Activated naive CD4-positive, alpha-beta T cell treated with anti-CD3 and anti-CD28 coated beads, Interleukin-2, amount 10 ng/mL, durations not matched to agents 7 days and 5 days (primary cell): ENCODE data around the gene SLC2A10.
A peak's percentile ranks its signal among the peaks of the same experiment; 100 is the strongest.

Experiments used
- CTCF ChIA-PET: fragments of 350-600 bp; sonication (Branson Sonifier 250); formaldehyde crosslinking; loops from one replicate; lab custom pipeline; 2021; ENCODE audit warnings: antibody characterized with exemption; lab: Charles Lee
- DNase-seq: peaks from one replicate; pipeline ENCODE4 v3.0.0-alpha.2; 2020
- H3K27ac Mint-ChIP-seq: one replicate; pipeline ENCODE4 v1.8.0; 2021; ENCODE audit warnings: mild to moderate bottlenecking, moderate library complexity, mixed read lengths
- H3K27me3 Mint-ChIP-seq: one replicate; pipeline ENCODE4 v1.8.0; 2021; ENCODE audit warnings: mild to moderate bottlenecking, mixed read lengths
- H3K36me3 Mint-ChIP-seq: one replicate; pipeline ENCODE4 v1.8.0; 2021; ENCODE audit warnings: mixed read lengths
- H3K4me1 Mint-ChIP-seq: one replicate; pipeline ENCODE4 v1.8.0; 2021; ENCODE audit warnings: mixed read lengths
- H3K4me3 Mint-ChIP-seq: one replicate; pipeline ENCODE4 v1.8.0; 2021; ENCODE audit warnings: mild to moderate bottlenecking, moderate library complexity, mixed read lengths
- H3K9me3 Mint-ChIP-seq: one replicate; pipeline ENCODE4 v1.8.0; 2021; ENCODE audit warnings: mixed read lengths

Gene SLC2A10

GRCh38 chr20:46765506-46766120 is 56.2 kb downstream of the SLC2A10 start:
- H3K27me3 Mint-ChIP-seq, result peaks cover 7% of the 10 kb centered on the region
- peaks cover 3% of the 10 kb centered on the region for H3K4me1 Mint-ChIP-seq
- H3K9me3 Mint-ChIP-seq, result no peaks in the 10 kb centered on the region
- DNase-seq, result no peak
- no peaks in the 10 kb centered on the region for H3K36me3 Mint-ChIP-seq
- CTCF ChIA-PET, result interaction anchor here (1.1 to 1.2 kb wide), 2 partner anchors 9 to 254 kb away, joined by 3 to 6 read pairs; no protein-coding TSS in a partner anchor
- H3K4me3 Mint-ChIP-seq, result no peak overlapping the region
- no peak overlapping the region for H3K27ac Mint-ChIP-seq

- Mint-ChIP-seq H3K27me3 (no peaks in the 10 kb centered on the region), H3K9me3 (no peaks in the 10 kb centered on the region), H3K27ac (no peak overlapping the region), H3K4me1 (peaks cover 3% of the 10 kb centered on the region), H3K36me3 (no peaks in the 10 kb centered on the region), H3K4me3 (no peak overlapping the region)
- CTCF ChIA-PET, result interaction anchor here (0.8 to 1.7 kb wide), 3 partner anchors 12 to 252 kb away, joined by 3 to 6 read pairs (median 6); no protein-coding TSS in a partner anchor
- peak; percentile 34 for DNase-seq
Observed at GRCh38 chr20:46767127-46767761, 57.8 kb downstream of the SLC2A10 start.

- CTCF ChIA-PET, result no interaction called here
- H3K4me1 Mint-ChIP-seq, result no peaks in the 10 kb centered on the region
- no peak overlapping the region for H3K4me3 Mint-ChIP-seq
- H3K27ac Mint-ChIP-seq, result no peak overlapping the region
- H3K27me3 Mint-ChIP-seq, result peaks cover 13% of the 10 kb centered on the region
- DNase-seq, result no peak
- H3K36me3 Mint-ChIP-seq, result no peaks in the 10 kb centered on the region
- H3K9me3 Mint-ChIP-seq, result no peaks in the 10 kb centered on the region
Observed at GRCh38 chr20:46770330-46771194, 61.1 kb downstream of the SLC2A10 start.

GRCh38 chr20:46771195-46771588 is 61.7 kb downstream of the SLC2A10 start:
- CTCF ChIA-PET, result interaction anchor here (0.6 kb wide), 1 partner anchor 17 kb away, joined by 3 read pairs; no protein-coding TSS in a partner anchor
- peaks cover 18% of the 10 kb centered on the region for H3K27me3 Mint-ChIP-seq
- no peak for DNase-seq
- no peaks in the 10 kb centered on the region for H3K9me3 Mint-ChIP-seq
- no peak overlapping the region for H3K27ac Mint-ChIP-seq
- H3K4me1 Mint-ChIP-seq, result no peaks in the 10 kb centered on the region
- H3K36me3 Mint-ChIP-seq, result no peaks in the 10 kb centered on the region
- no peak overlapping the region for H3K4me3 Mint-ChIP-seq

- Mint-ChIP-seq H3K9me3 (no peaks in the 10 kb centered on the region), H3K4me1 (no peaks in the 10 kb centered on the region), H3K27me3 (peaks cover 26% of the 10 kb centered on the region), H3K36me3 (no peaks in the 10 kb centered on the region), H3K27ac (no peak overlapping the region), H3K4me3 (no peak overlapping the region)
- DNase-seq, result no peak
- CTCF ChIA-PET, result no interaction called here
Observed at GRCh38 chr20:46772901-46773300, 63.5 kb downstream of the SLC2A10 start.

GRCh38 chr20:46773680-46774079 is 64.2 kb downstream of the SLC2A10 start:
- H3K4me3 Mint-ChIP-seq, result no peak overlapping the region
- H3K27ac Mint-ChIP-seq, result no peak overlapping the region
- no peak for DNase-seq
- no peaks in the 10 kb centered on the region for H3K36me3 Mint-ChIP-seq
- H3K9me3 Mint-ChIP-seq, result no peaks in the 10 kb centered on the region
- CTCF ChIA-PET, result interaction anchor here (1.0 kb wide), 1 partner anchor 422 kb away, joined by 3 read pairs; no protein-coding TSS in a partner anchor
- H3K4me1 Mint-ChIP-seq, result no peaks in the 10 kb centered on the region
- H3K27me3 Mint-ChIP-seq, result peaks cover 32% of the 10 kb centered on the region

GRCh38 chr20:46774236-46774635 is 64.8 kb downstream of the SLC2A10 start:
- peaks cover 32% of the 10 kb centered on the region for H3K27me3 Mint-ChIP-seq
- CTCF ChIA-PET, result interaction anchor here (1.0 kb wide), 1 partner anchor 422 kb away, joined by 3 read pairs; no protein-coding TSS in a partner anchor
- DNase-seq, result no peak
- no peaks in the 10 kb centered on the region for H3K4me1 Mint-ChIP-seq
- H3K4me3 Mint-ChIP-seq, result no peak overlapping the region
- H3K9me3 Mint-ChIP-seq, result no peaks in the 10 kb centered on the region
- H3K27ac Mint-ChIP-seq, result no peak overlapping the region
- no peaks in the 10 kb centered on the region for H3K36me3 Mint-ChIP-seq

- DNase-seq, result no peak
- H3K9me3 Mint-ChIP-seq, result no peaks in the 10 kb centered on the region
- CTCF ChIA-PET, result no interaction called here
- H3K36me3 Mint-ChIP-seq, result no peaks in the 10 kb centered on the region
- no peaks in the 10 kb centered on the region for H3K4me1 Mint-ChIP-seq
- peaks cover 32% of the 10 kb centered on the region for H3K27me3 Mint-ChIP-seq
- no peak overlapping the region for H3K4me3 Mint-ChIP-seq
- H3K27ac Mint-ChIP-seq, result no peak overlapping the region
Observed at GRCh38 chr20:46774943-46775560, 65.6 kb downstream of the SLC2A10 start.

GRCh38 chr20:46775806-46776205 is 66.4 kb downstream of the SLC2A10 start:
- Mint-ChIP-seq H3K9me3 (no peaks in the 10 kb centered on the region), H3K4me3 (no peak overlapping the region), H3K4me1 (no peaks in the 10 kb centered on the region), H3K27me3 (peaks cover 32% of the 10 kb centered on the region), H3K27ac (no peak overlapping the region), H3K36me3 (no peaks in the 10 kb centered on the region)
- CTCF ChIA-PET, result interaction anchor here (0.6 kb wide), 1 partner anchor 1575 kb away, joined by 3 read pairs; no protein-coding TSS in a partner anchor
- DNase-seq, result no peak

GRCh38 chr20:46777331-46777730 is 67.9 kb downstream of the SLC2A10 start:
- H3K36me3 Mint-ChIP-seq, result no peaks in the 10 kb centered on the region
- no peaks in the 10 kb centered on the region for H3K4me1 Mint-ChIP-seq
- no peaks in the 10 kb centered on the region for H3K9me3 Mint-ChIP-seq
- DNase-seq, result no peak
- H3K27me3 Mint-ChIP-seq, result peaks cover 32% of the 10 kb centered on the region
- no peak overlapping the region for H3K4me3 Mint-ChIP-seq
- CTCF ChIA-PET, result no interaction called here
- H3K27ac Mint-ChIP-seq, result no peak overlapping the region

GRCh38 chr20:46779831-46780230 is 70.4 kb downstream of the SLC2A10 start:
- no peak for DNase-seq
- peaks cover 28% of the 10 kb centered on the region for H3K27me3 Mint-ChIP-seq
- H3K27ac Mint-ChIP-seq, result no peak overlapping the region
- no peak overlapping the region for H3K4me3 Mint-ChIP-seq
- CTCF ChIA-PET, result interaction anchor here (0.8 kb wide), 1 partner anchor 11 kb away, joined by 3 read pairs; no protein-coding TSS in a partner anchor
- H3K4me1 Mint-ChIP-seq, result no peaks in the 10 kb centered on the region
- no peaks in the 10 kb centered on the region for H3K36me3 Mint-ChIP-seq
- no peaks in the 10 kb centered on the region for H3K9me3 Mint-ChIP-seq

- H3K27me3 Mint-ChIP-seq, result peaks cover 12% of the 10 kb centered on the region
- H3K27ac Mint-ChIP-seq, result no peak overlapping the region
- no peaks in the 10 kb centered on the region for H3K9me3 Mint-ChIP-seq
- CTCF ChIA-PET, result no interaction called here
- no peak overlapping the region for H3K4me3 Mint-ChIP-seq
- H3K4me1 Mint-ChIP-seq, result no peaks in the 10 kb centered on the region
- no peak for DNase-seq
- no peaks in the 10 kb centered on the region for H3K36me3 Mint-ChIP-seq
Observed at GRCh38 chr20:46784436-46785127, 75.1 kb downstream of the SLC2A10 start.
